Choroid plexus epithelial cell (primary cell): Measurements from ENCODE around the gene ENAH.

Experiments used
- DNase-seq: peaks from one replicate; pipeline ENCODE4 v3.0.0-alpha.2; 2010; ENCODE audit warnings: low read depth
- H3K4me3 ChIP-seq: 2 replicates; pipeline ENCODE4 v1.5.1; 2011; ENCODE audit warnings: low read depth, mild to moderate bottlenecking, control low read depth, low read length, moderate library complexity
- TF ChIP-seq, protein P1 (sequence below): conservative IDR thresholded peaks from 2 replicates; pipeline ENCODE4 v1.5.1; 2011; ENCODE audit warnings: low read depth, mild to moderate bottlenecking, control low read depth, inconsistent platforms, low read length, moderate library complexity

ENAH gene

DNA sequence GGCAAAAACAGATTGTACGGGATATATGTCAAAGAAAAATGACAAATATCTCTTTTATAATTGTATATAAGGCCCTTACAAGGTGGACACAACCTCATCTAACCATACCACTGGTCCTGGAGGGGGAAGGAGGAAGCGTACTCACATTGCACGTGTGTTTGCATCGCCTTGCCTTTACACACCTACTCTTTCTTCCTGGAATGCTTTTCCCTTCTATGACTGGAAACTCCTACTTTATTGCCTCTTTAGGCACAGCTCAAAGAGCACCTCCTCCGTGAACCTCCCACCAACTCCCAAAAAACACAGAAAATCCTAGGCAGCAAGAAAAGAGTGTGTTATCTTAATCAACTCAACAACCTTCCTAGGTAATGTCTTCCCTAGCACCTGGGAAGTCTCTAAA lies 125.3 kb downstream of the ENAH start:
- TF ChIP-seq, protein P1, sequence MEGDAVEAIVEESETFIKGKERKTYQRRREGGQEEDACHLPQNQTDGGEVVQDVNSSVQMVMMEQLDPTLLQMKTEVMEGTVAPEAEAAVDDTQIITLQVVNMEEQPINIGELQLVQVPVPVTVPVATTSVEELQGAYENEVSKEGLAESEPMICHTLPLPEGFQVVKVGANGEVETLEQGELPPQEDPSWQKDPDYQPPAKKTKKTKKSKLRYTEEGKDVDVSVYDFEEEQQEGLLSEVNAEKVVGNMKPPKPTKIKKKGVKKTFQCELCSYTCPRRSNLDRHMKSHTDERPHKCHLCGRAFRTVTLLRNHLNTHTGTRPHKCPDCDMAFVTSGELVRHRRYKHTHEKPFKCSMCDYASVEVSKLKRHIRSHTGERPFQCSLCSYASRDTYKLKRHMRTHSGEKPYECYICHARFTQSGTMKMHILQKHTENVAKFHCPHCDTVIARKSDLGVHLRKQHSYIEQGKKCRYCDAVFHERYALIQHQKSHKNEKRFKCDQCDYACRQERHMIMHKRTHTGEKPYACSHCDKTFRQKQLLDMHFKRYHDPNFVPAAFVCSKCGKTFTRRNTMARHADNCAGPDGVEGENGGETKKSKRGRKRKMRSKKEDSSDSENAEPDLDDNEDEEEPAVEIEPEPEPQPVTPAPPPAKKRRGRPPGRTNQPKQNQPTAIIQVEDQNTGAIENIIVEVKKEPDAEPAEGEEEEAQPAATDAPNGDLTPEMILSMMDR, result no peak
- H3K4me3 ChIP-seq, result no peak overlapping the region
- no peak for DNase-seq

GRCh38 chr1:225526878-225527277 lies 126.0 kb downstream of the ENAH start:
- DNase-seq, result no peak
- no peak overlapping the region for H3K4me3 ChIP-seq
- TF ChIP-seq, protein P1, result no peak

DNA sequence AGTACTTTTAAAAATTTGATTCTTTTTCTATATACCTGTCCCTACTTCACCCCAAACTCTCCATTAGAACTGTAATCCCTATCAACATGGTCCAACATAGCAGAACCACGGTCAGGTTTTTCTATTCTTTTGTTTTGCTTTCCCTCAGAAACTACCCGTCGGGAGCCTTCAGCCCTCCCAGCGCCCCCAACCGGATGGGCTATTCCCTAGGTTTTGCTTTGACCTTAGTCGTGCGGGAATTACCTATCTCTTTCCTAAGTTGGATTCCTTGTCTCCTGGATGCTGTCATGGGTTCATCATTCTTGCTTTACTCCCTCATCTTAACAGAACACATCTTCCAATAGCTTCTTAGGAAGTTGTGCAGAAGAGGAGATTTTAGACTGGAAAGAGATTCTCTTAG lies 127.5 kb downstream of the ENAH start:
- no peak overlapping the region for H3K4me3 ChIP-seq
- DNase-seq, result no peak
- TF ChIP-seq, protein P1, result no peak

DNA sequence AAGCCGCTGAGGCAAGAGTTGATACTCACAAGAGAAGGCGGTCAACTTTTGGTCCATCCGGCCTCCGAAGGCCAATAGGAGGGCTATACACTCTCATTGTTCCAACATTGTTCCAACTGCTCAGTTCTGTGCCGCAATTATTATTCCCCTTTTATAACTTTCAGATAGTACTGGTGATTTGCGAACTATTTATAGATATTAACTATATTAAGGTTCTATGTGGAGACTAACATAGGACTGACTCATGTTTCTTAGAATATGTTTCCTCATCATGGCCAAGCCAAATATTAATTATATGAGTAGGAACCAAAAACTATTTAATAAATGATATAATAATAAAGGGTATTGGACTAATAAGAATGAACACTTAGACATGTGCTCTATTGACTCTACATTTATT lies 128.4 kb downstream of the ENAH start:
- no peak overlapping the region for H3K4me3 ChIP-seq
- TF ChIP-seq, protein P1, result no peak
- DNase-seq, result no peak

DNA sequence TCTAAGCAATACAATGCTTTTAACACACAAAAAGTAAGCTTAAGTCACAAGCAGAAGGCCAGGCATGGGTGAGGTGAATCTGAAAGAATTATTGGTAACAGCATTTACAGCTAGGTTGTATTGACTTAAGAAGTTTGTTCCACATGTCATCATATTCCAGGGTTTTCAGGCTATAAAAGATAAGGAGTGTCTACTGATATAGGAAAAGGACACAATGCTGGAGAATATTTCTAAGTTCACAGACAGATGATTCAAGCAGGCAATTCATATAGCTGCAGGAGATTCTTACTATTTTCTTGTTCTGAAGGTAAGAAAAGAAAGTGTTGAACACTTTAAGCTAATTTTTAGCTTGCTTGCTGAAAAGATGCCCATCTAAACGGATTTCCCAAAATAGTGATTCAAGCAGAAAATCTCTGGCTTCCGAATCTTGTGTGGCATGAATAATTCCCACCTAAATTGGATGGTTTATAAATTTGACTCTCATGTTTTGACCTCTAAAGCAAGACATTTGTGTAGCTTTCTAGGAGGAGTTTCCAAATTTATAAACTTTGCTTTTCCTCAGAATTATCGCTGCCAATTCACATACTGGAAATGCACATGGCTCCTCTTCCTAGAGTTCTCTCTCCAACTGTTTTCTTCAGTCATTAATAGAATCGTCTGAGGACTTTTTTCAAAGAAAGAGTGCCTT lies 129.5 kb downstream of the ENAH start:
- TF ChIP-seq, protein P1, result no peak
- DNase-seq, result no peak
- no peak overlapping the region for H3K4me3 ChIP-seq

GRCh38 chr1:225522588-225523262 lies 130.2 kb downstream of the ENAH start:
- no peak overlapping the region for H3K4me3 ChIP-seq
- no peak for DNase-seq
- TF ChIP-seq, protein P1, result no peak
